H1 (cell line): ENCODE data around the gene ALKBH3. TPM values are rescaled to one million over a fixed set of nuclear protein-coding genes. Genes with fewer than 3 reads are reported as not detected.

Experiments used
- CTCF ChIA-PET: fragments of 300-600 bp; sonication (Branson Sonifier 250); formaldehyde crosslinking; loops from one replicate; lab custom pipeline; 2021; ENCODE audit not compliant: partially characterized antibody; lab: Charles Lee
- POLR2A ChIA-PET: fragments of 300-600 bp; sonication (Branson Sonifier 250); formaldehyde crosslinking; loops from one replicate; lab custom pipeline; 2021; ENCODE audit warnings: inconsistent platforms; ENCODE audit not compliant: partially characterized antibody; lab: Charles Lee
- DNase-seq, 2 experiments: peaks; one replicate each; pipeline versions ENCODE4 v3.0.0 to v3.0.0-alpha.2; 2010 to 2022; ENCODE audit warnings: low spot score in 2 of 2, low read depth in 1 of 2, mixed read lengths in 1 of 2
- FAIRE-seq: peaks from 2 replicates; lab custom pipeline; 2011; peaks lifted over from hg19 to GRCh38; lab: Jason Lieb, UNC
- H2AFZ ChIP-seq: 2 replicates; pipeline ENCODE4 v1.8.1; 2012; ENCODE audit warnings: low read length, inconsistent platforms
- H2AK5ac ChIP-seq: 2 replicates; pipeline ENCODE4 v1.6.1; 2013; ENCODE audit warnings: low read depth, low read length
- H2BK120ac ChIP-seq: replicated peaks from 2 replicates; pipeline ENCODE3; 2013; ENCODE audit warnings: low read depth, low read length, inconsistent platforms
- H2BK12ac ChIP-seq: 2 replicates; pipeline ENCODE4 v1.6.1; 2013; ENCODE audit warnings: low read depth, low read length
- H2BK15ac ChIP-seq: 2 replicates; pipeline ENCODE4 v1.6.1; 2013; ENCODE audit warnings: low read length
- H2BK20ac ChIP-seq: 2 replicates; pipeline ENCODE4 v1.6.1; 2013; ENCODE audit warnings: low read length
- H2BK5ac ChIP-seq: 2 replicates; pipeline ENCODE4 v1.6.1; 2013; ENCODE audit warnings: low read depth, low read length
- H3K14ac ChIP-seq: 2 replicates; pipeline ENCODE4 v1.6.1; 2013; ENCODE audit warnings: inconsistent platforms; ENCODE audit not compliant: insufficient read length
- H3K18ac ChIP-seq: 2 replicates; pipeline ENCODE4 v1.6.1; 2013; ENCODE audit warnings: low read length; ENCODE audit errors: extremely low read depth
- H3K23ac ChIP-seq: 2 replicates; pipeline ENCODE4 v1.6.1; 2013; ENCODE audit warnings: inconsistent platforms; ENCODE audit not compliant: insufficient read length
- H3K23me2 ChIP-seq: 2 replicates; pipeline ENCODE4 v1.6.1; 2013; ENCODE audit warnings: low read depth, low read length
- H3K27ac ChIP-seq: 2 replicates; pipeline ENCODE4 v1.6.1; 2011; ENCODE audit warnings: low read depth, low read length, inconsistent platforms
- H3K27me3 ChIP-seq, 4 experiments: replicated peaks in 1 of 4; 1 replicate in 1 of 4; 2 replicates in 3 of 4; pipeline versions ENCODE4 v1.6.1 to v1.8.1; 2011 to 2013; ENCODE audit warnings: low read length in 3 of 4, mild to moderate bottlenecking in 3 of 4, inconsistent platforms in 2 of 4, mixed read lengths in 2 of 4, moderate library complexity in 1 of 4; ENCODE audit not compliant: control insufficient read depth in 3 of 4, insufficient read depth in 3 of 4; ENCODE audit errors: extremely low read depth in 1 of 4
- H3K36me3 ChIP-seq, 4 experiments: 2 replicates each; pipeline versions ENCODE4 v1.6.1 to v1.8.1; 2011 to 2013; ENCODE audit warnings: mild to moderate bottlenecking in 4 of 4, low read length in 3 of 4, moderate library complexity in 2 of 4, control low read depth in 1 of 4, inconsistent platforms in 1 of 4; ENCODE audit not compliant: insufficient read depth in 4 of 4, control insufficient read depth in 2 of 4
- H3K4ac ChIP-seq: replicated peaks from 2 replicates; pipeline ENCODE3; 2013; ENCODE audit warnings: low read length, low read depth, mixed read lengths, inconsistent platforms; ENCODE audit not compliant: insufficient read length
- H3K4me1 ChIP-seq, 4 experiments: replicated peaks in 1 of 4; 1 replicate in 1 of 4; 2 replicates in 3 of 4; pipeline versions ENCODE4 v1.6.1 to v1.8.1; 2011 to 2013; ENCODE audit warnings: low read length in 3 of 4, inconsistent platforms in 2 of 4, mixed read lengths in 1 of 4; ENCODE audit not compliant: insufficient read depth in 4 of 4, control insufficient read depth in 3 of 4
- H3K4me2 ChIP-seq, 2 experiments: 2 replicates each; pipeline versions ENCODE4 v1.6.1 to v1.8.1; 2011 to 2013; ENCODE audit warnings: low read depth in 2 of 2, low read length in 2 of 2, control low read depth in 1 of 2, inconsistent platforms in 1 of 2, mild to moderate bottlenecking in 1 of 2; ENCODE audit not compliant: insufficient read depth in 1 of 2
- H3K4me3 ChIP-seq, 4 experiments: fragments of 200-600, 300-600 bp in 1 of 4; sonication (generic), shearing (Covaris generic), sonication (Bioruptor Twin) in 1 of 4; 2 replicates each; pipeline versions ENCODE4 v1.5.1 to v1.8.1; 2011 to 2016; ENCODE audit warnings: low read length in 4 of 4, low read depth in 3 of 4, control low read depth in 2 of 4, inconsistent platforms in 2 of 4, mild to moderate bottlenecking in 2 of 4, mixed read lengths in 1 of 4, moderate library complexity in 1 of 4; ENCODE audit not compliant: insufficient read depth in 2 of 4; ENCODE audit errors: extremely low read depth in 1 of 4
- H3K56ac ChIP-seq: replicated peaks from 2 replicates; pipeline ENCODE3; 2013; ENCODE audit warnings: low read depth, mild to moderate bottlenecking, mixed read lengths, low read length, inconsistent platforms; ENCODE audit not compliant: insufficient read length
- H3K79me1 ChIP-seq: 2 replicates; pipeline ENCODE4 v1.6.1; 2013; ENCODE audit warnings: low read depth, low read length, control low read depth
- H3K79me2 ChIP-seq, 2 experiments: 2 replicates each; pipeline versions ENCODE4 v1.6.1 to v1.8.1; 2012 to 2013; ENCODE audit warnings: low read length in 2 of 2, mild to moderate bottlenecking in 2 of 2, inconsistent platforms in 1 of 2; ENCODE audit not compliant: insufficient read depth in 2 of 2, control insufficient read depth in 1 of 2
- H3K9ac ChIP-seq, 4 experiments: replicated peaks in 1 of 4; 1 replicate in 1 of 4; 2 replicates in 3 of 4; pipeline versions ENCODE4 v1.6.1 to v1.8.1; 2011 to 2013; ENCODE audit warnings: low read depth in 3 of 4, low read length in 3 of 4, control low read depth in 2 of 4, mild to moderate bottlenecking in 2 of 4, moderate library complexity in 2 of 4, inconsistent platforms in 1 of 4; ENCODE audit errors: extremely low read depth in 1 of 4
- H3K9me3 ChIP-seq, 2 experiments: 2 replicates each; pipeline versions ENCODE4 v1.6.1 to v1.8.1; 2012 to 2013; ENCODE audit warnings: mild to moderate bottlenecking in 2 of 2, moderate library complexity in 2 of 2, control low read depth in 1 of 2, inconsistent platforms in 1 of 2, low read depth in 1 of 2, low read length in 1 of 2, mixed read lengths in 1 of 2; ENCODE audit not compliant: insufficient read depth in 2 of 2
- H4K20me1 ChIP-seq, 2 experiments: replicated peaks in 1 of 2; 2 replicates each; pipeline versions ENCODE3 to v1.8.1; 2011 to 2013; ENCODE audit warnings: inconsistent platforms in 2 of 2, low read length in 2 of 2, mild to moderate bottlenecking in 1 of 2; ENCODE audit not compliant: insufficient read depth in 2 of 2, control insufficient read depth in 1 of 2
- H4K5ac ChIP-seq: 2 replicates; pipeline ENCODE4 v1.6.1; 2013; ENCODE audit warnings: low read length, low read depth, mixed read lengths, inconsistent platforms; ENCODE audit not compliant: insufficient read length
- H4K8ac ChIP-seq: 2 replicates; pipeline ENCODE4 v1.8.0; 2013; ENCODE audit warnings: mild to moderate bottlenecking, moderate library complexity, low read length, inconsistent platforms; ENCODE audit not compliant: insufficient read depth; ENCODE audit errors: extremely low read depth
- H4K91ac ChIP-seq: replicated peaks from 2 replicates; pipeline ENCODE3; 2013; ENCODE audit warnings: low read length, mixed read lengths, inconsistent platforms; ENCODE audit not compliant: insufficient read length
- CEBPB ChIP-seq: IDR thresholded peaks from 2 replicates; pipeline ENCODE4 v1.6.1; 2012; ENCODE audit warnings: low read depth, low read length
- CREB1 ChIP-seq: IDR thresholded peaks from 2 replicates; pipeline ENCODE4 v1.6.1; 2012; ENCODE audit warnings: inconsistent platforms
- EGR1 ChIP-seq: IDR thresholded peaks from 2 replicates; pipeline ENCODE4 v1.6.1; 2011; ENCODE audit warnings: low read depth, low read length, borderline replicate concordance
- FOSL1 ChIP-seq: IDR thresholded peaks from 2 replicates; pipeline ENCODE4 v1.6.1; 2011; ENCODE audit warnings: mild to moderate bottlenecking, low read depth, low read length, moderate library complexity; ENCODE audit not compliant: insufficient read depth
- JUN ChIP-seq: IDR thresholded peaks from 2 replicates; pipeline ENCODE4 v1.6.1; 2011; ENCODE audit warnings: low read depth, mild to moderate bottlenecking, improper control_type of control experiment, low read length
- NANOG ChIP-seq: IDR thresholded peaks from 2 replicates; pipeline ENCODE4 v1.6.1; 2011; ENCODE audit warnings: low read length, low read depth, mild to moderate bottlenecking, inconsistent platforms; ENCODE audit not compliant: insufficient read depth, poor library complexity, severe bottlenecking
- RNF2 ChIP-seq: fragments of 200-900, 300-1000 bp; sonication (generic); IDR thresholded peaks from 2 replicates; pipeline ENCODE4 v1.7.1; 2016; ENCODE audit warnings: borderline replicate concordance, low read depth, mild to moderate bottlenecking, antibody characterized with exemption, low read length; ENCODE audit not compliant: poor library complexity, severe bottlenecking; ENCODE audit errors: missing control alignments
- SIRT6 ChIP-seq: IDR thresholded peaks from one replicate; pipeline ENCODE4 v1.7.1; 2012; ENCODE audit warnings: low read length, inconsistent platforms
- SP2 ChIP-seq: IDR thresholded peaks from 2 replicates; pipeline ENCODE4 v1.6.1; 2012; ENCODE audit warnings: mild to moderate bottlenecking, low read length, inconsistent platforms
- SRF ChIP-seq: IDR thresholded peaks from 2 replicates; pipeline ENCODE4 v1.6.1; 2011; ENCODE audit warnings: mild to moderate bottlenecking, low read depth, low read length, moderate library complexity
- ZNF274 ChIP-seq: IDR thresholded peaks from 2 replicates; pipeline ENCODE4 v1.7.0; 2012; ENCODE audit warnings: low read length, borderline replicate concordance; ENCODE audit errors: extremely low read depth
- WGBS, 2 experiments: shearing (Covaris generic) in 1 of 2; methylation state at CpG; one replicate each; pipeline versions ENCODE4 v1.1.6 to v1.1.7; 2013 to 2015; ENCODE audit warnings: low lambda C conversion rate in 2 of 2, mixed read lengths in 2 of 2, inconsistent platforms in 1 of 2, low coverage in 1 of 2, missing lambda C conversion rate in 1 of 2; ENCODE audit not compliant: insufficient replicate concordance in 2 of 2, insufficient coverage in 1 of 2, insufficient read length in 1 of 2; ENCODE audit errors: extremely low coverage in 1 of 2, missing lambda C conversion rate in 1 of 2; 5-methylcytosine and 5-hydroxymethylcytosine counted together
- polyA plus RNA-seq, 7 experiments: library from polyadenylated mRNA; depleted of rRNA in 3 of 7; stranded (reverse) in 5 of 7; unstranded in 2 of 7; fragments of >200 nt in 5 of 7; fragments of 200-250 nt in 2 of 7; gene quantifications; 1 replicate in 5 of 7; 2 replicates in 1 of 7; 4 replicates in 1 of 7; pipeline versions ENCODE4 v1.2.1 to v1.2.3, GENCODE V29; 2011 to 2013; ENCODE audit warnings: missing spikeins in 2 of 7, mixed read lengths in 2 of 7
- total RNA-seq: library from RNA; stranded (reverse); fragmentation: NEBNext Ultra II Directional; extraction: Animal tissue kit (Norgen Biotek cat#: 25700); gene quantifications from 2 replicates; pipeline ENCODE4 v1.2.1, GENCODE V29; 2021
- TF ChIP-seq, protein P1 (sequence below): IDR thresholded peaks from 2 replicates; pipeline ENCODE4 v1.6.1; 2012; ENCODE audit warnings: inconsistent platforms

Gene ALKBH3
- total and polyA plus RNA-seq, 2 of the 8 experiments (the other 6 are each of a cell fraction or from before 2014, with no cell fraction given), result 10.5 to 11.4 TPM

DNA sequence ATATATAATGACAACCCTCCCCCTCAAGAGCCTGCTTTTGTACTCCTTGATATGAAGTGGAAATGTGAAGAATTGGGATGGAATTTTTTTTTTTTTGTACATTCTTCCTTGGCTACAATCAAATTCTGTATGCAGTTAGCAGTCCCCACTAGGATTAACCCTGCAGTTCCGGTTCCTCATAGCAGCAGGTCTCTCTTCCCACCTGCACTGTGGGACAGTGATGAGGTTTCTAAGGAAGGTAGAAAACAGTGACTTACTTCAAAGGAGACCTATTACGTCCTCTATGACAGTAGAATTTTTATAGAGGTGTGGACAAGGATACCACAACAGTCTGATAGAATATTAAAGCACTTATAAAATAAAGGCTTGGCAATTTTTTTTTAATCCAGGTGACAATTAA lies 46.3 kb upstream of the ALKBH3 start:
- H2BK12ac ChIP-seq, result no peak overlapping the region
- no peaks in the 10 kb centered on the region for H3K27me3 ChIP-seq
- H2BK15ac ChIP-seq, result no peak overlapping the region
- no peaks in the 10 kb centered on the region for H3K23me2 ChIP-seq
- no peak overlapping the region for H3K4me2 ChIP-seq
- CTCF ChIA-PET, result interaction anchor here (0.7 to 5.4 kb wide), 4 partner anchors 13 to 193 kb away, joined by 3 to 38 read pairs (median 4); no protein-coding TSS in a partner anchor
- H2BK20ac ChIP-seq, result no peak overlapping the region
- FAIRE-seq, result no peak
- no peak overlapping the region for H4K91ac ChIP-seq
- H2BK120ac ChIP-seq, result no peak overlapping the region
- H3K4me1 ChIP-seq, result no peaks in the 10 kb centered on the region
- H2AK5ac ChIP-seq, result no peak overlapping the region
- peaks cover 0 to 4% (median 1%) of the 10 kb centered on the region in 4 experiments; a peak in 3 of 8 replicates for H3K36me3 ChIP-seq
- H2AFZ ChIP-seq, result no peak overlapping the region
- TF ChIP-seq CEBPB (no peak), NANOG (no peak), SP2 (no peak), FOSL1 (no peak), SIRT6 (no peak), RNF2 (no peak), EGR1 (no peak), ZNF274 (no peak), CREB1 (no peak), JUN (no peak), SRF (no peak)
- TF ChIP-seq, protein P1, sequence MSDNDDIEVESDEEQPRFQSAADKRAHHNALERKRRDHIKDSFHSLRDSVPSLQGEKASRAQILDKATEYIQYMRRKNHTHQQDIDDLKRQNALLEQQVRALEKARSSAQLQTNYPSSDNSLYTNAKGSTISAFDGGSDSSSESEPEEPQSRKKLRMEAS, result no peak
- TF ChIP-seq, all 59 proteins: peak for 0
- Histone ChIP-seq H4K5ac (no peak overlapping the region), H3K9me3 (no peaks in the 10 kb centered on the region), H2BK5ac (no peak overlapping the region), H3K56ac (no peak overlapping the region), H3K4ac (no peak overlapping the region), H3K18ac (no peak overlapping the region), H3K27ac (no peak overlapping the region), H3K9ac (no peak overlapping the region), H4K20me1 (no peaks in the 10 kb centered on the region), H3K4me3 (no peak overlapping the region), H3K23ac (no peak overlapping the region), H4K8ac (no peak overlapping the region), H3K14ac (no peak overlapping the region), H3K79me1 (no peaks in the 10 kb centered on the region), H3K79me2 (no peaks in the 10 kb centered on the region)
- DNase-seq, result no peak
- POLR2A ChIA-PET, result no interaction called here
- WGBS, 2 experiments, result 86% methylated on average over 2 of the region's 2 CpGs; no CpG with 5 or more reads in 1 of the 2 experiments
